ENCODE results near the gene RARS2. TPM values are rescaled to one million over a fixed set of nuclear protein-coding genes. Genes with fewer than 3 reads are reported as not detected.
A peak's percentile ranks its signal among the peaks of the same experiment; 100 is the strongest.
"Not testable (repeated sequence)": the region's sequence is repeated elsewhere in the genome, so short reads cannot be mapped to it uniquely, and the experiment has no call there.

The RARS2 gene
- total RNA-seq, 2 donors from 2014 or later, result 19.0 to 27.9 TPM

DNA sequence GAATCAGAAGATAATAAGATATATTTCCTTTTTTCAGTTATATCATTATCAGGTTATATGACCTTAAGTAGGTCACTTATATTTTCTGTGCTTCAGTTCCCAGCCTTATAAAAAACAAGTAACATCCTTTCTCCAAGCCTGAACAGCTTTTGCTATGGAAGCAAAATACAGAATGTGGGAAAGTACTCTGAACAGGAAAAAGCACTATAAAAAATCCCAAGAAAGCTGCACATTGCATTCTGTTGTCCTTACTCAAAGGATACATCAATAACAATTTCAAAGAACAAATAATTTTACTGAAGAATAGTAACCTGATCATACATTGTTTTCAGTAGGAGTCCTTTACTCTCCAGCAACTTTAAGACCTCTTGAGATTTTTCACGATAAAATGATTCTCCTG is 60.6 kb downstream of the RARS2 start:
- intact Hi-C loops (cut with DNase I), result no loop called here
- no peak for ATAC-seq
- no peak for DNase-seq

DNA sequence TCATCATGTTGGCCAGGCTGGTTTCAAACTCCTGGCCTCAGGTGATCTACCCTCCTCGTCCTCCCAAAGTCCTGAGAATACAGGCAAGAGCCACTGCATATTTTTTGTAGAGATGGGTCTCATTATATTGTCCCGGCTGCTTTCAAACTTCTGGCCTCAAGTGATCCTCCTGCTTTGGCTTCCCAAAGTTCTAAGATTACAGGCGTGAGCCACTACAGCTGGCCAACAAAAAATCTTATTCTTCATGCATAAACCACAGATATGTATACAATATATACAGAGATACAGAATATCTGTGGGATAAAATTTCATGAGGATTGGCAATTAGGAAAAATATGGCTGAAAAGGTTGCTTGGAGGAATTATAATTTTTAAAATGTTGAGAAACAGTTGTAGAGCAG is 67.1 kb downstream of the RARS2 start:
- intact Hi-C loops (cut with DNase I), result no loop called here
- DNase-seq, result no peak
- ATAC-seq, result no peak

DNA sequence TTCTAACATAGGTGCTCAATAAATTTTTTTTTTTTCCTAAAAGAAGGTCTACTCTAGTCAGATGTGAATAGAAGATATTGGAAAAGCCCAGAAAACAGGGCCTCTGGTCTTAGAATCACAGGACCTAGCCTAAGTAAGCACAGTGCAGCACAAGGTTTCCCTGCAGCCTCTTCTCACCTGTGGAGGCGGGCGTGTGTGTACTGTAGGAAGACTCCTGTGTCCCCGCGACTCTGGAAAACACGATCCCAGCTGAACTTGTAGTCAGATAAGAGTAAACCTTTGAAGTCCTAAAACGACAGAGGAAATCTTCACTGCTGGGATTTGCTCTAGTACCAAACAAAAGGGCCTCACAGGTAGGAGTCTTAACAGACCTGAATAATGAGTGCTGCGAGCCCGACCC is 71.3 kb downstream of the RARS2 start:
- intact Hi-C loops (cut with DNase I), result no loop called here
- no peak for ATAC-seq
- no peak for DNase-seq

- DNase-seq (no peak), ATAC-seq (no peak)
- intact Hi-C loops (cut with DNase I), result no loop called here
Measured at GRCh38 chr6:87514831-87515230, 75.0 kb downstream of the RARS2 start.

- ATAC-seq (peak; percentile 58 to 68), DNase-seq (no peak)
- intact Hi-C loops (cut with DNase I), result no loop called here
Measured at GRCh38 chr6:87504441-87504840, 85.3 kb downstream of the RARS2 start.

GRCh38 chr6:87501809-87502572 is 87.8 kb downstream of the RARS2 start:
- intact Hi-C loops (cut with DNase I), result no loop called here
- DNase-seq (no peak), ATAC-seq (no peak)

GRCh38 chr6:87498048-87498447 is 91.7 kb downstream of the RARS2 start:
- ATAC-seq, result no peak
- DNase-seq, result no peak
- intact Hi-C loops (cut with DNase I), result no loop called here

DNA sequence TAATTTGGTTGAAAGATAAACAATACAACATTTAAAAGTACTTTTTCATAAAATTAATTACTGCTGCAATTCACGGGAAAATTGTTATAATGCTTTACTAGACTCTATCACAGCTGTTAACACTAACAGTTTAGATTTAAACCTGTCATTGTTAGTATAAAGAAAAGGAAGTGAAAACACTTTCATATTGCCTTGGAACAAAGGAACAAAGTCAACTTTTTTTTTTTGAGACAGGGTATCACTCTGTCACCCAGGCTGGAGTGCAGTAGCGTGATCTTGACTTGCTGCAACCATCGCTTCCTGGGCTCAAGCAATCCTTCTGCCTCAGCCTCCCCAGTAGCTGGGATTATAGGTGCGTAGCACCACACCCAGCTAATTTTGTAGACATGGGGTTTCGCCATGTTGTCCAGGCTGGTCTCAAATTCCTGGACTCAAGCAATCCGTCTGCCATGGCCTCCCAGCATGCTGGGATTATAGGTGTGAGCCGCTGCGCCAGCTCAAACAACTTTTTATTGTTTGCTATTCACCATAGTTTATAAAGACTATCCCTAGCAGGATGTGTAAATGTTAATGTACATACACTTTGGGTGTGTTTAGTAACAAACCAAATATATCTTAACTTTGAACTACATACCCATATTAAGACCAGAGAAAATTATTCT is 94.9 kb downstream of the RARS2 start:
- ATAC-seq (no peak), DNase-seq (no peak)
- intact Hi-C loops (cut with DNase I), result no loop called here

- ATAC-seq; intact Hi-C loops (cut with DNase I); DNase-seq: not testable (repeated sequence)
Measured at GRCh38 chr6:87489326-87489725, 100.5 kb downstream of the RARS2 start.

DNA sequence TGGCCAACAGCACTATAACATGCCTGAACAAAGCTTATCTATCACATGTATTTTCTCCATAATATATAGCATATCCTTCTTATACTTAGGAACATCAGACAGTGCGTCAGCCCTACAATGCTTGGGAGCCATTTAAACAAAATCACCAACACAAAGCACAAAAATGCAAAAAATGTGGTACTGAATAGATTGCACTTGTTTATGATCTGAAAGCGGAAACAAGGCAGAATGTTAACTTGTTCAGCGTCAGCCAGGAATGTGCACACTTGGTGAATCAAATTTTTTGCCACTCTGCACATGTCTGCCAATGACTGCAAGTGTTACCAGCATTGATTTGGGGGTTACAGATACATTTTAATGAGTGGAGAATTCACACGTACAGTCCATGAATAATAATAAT is 102.2 kb downstream of the RARS2 start:
- intact Hi-C loops (cut with DNase I), result no loop called here
- DNase-seq (no peak), ATAC-seq (no peak)

DNA sequence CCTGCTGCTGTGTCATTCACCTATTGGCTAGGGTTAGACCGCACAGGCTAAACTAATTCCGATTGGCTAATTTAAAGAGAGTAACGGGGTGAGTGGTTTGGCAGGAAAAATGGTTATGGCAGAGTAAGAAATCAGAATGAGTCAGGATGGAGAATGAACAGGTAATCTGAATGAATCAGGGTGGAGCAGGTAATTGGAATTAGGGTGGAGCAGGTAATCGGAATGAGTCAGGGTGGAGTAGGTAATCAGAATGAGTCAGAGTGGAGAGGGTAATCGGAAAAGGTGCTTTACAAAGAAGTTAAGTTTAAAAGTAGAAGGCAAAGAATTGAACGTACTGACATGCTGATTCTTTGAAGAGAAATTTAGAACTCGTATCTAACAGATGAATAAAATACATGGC is 105.3 kb downstream of the RARS2 start:
- intact Hi-C loops (cut with DNase I), result no loop called here
- DNase-seq (no peak), ATAC-seq (no peak)

- ATAC-seq (no peak), DNase-seq (no peak)
- intact Hi-C loops (cut with DNase I), result no loop called here
Measured at GRCh38 chr6:87483929-87484328, 105.9 kb downstream of the RARS2 start.

DNA sequence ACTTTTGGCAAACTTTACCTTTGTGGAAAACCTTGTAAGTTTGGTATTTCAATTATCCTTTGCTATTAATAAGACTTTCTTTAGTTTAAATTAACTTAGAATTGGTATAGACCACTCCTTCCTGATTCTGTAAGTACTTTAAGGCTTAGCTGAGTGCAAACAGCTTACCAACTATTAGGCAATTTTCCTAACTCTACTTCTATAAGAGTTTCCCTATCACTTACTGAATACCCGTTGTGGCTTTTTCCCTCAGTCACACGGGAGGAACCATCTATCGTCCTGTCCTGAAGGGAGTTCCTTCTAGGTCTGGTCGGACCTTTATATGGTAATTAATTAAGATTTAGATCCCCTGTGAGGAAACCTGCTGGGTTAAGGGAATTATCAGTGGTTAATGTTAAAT is 107.4 kb downstream of the RARS2 start:
- no peak for DNase-seq
- intact Hi-C loops (cut with DNase I), result no loop called here
- no peak for ATAC-seq

GRCh38 chr6:87481931-87482330 is 107.9 kb downstream of the RARS2 start:
- ATAC-seq (no peak), DNase-seq (no peak)
- intact Hi-C loops (cut with DNase I), result no loop called here

- ATAC-seq, result peak; percentile 37 to 80
- no peak for DNase-seq
- intact Hi-C loops (cut with DNase I), result loop anchor here in 1 of 2 donors (1.0 kb wide), 1 partner anchor 66 kb away; the partner anchor contains the start of gene CFAP206
Measured at GRCh38 chr6:87473419-87473903, 116.3 kb downstream of the RARS2 start.

DNA sequence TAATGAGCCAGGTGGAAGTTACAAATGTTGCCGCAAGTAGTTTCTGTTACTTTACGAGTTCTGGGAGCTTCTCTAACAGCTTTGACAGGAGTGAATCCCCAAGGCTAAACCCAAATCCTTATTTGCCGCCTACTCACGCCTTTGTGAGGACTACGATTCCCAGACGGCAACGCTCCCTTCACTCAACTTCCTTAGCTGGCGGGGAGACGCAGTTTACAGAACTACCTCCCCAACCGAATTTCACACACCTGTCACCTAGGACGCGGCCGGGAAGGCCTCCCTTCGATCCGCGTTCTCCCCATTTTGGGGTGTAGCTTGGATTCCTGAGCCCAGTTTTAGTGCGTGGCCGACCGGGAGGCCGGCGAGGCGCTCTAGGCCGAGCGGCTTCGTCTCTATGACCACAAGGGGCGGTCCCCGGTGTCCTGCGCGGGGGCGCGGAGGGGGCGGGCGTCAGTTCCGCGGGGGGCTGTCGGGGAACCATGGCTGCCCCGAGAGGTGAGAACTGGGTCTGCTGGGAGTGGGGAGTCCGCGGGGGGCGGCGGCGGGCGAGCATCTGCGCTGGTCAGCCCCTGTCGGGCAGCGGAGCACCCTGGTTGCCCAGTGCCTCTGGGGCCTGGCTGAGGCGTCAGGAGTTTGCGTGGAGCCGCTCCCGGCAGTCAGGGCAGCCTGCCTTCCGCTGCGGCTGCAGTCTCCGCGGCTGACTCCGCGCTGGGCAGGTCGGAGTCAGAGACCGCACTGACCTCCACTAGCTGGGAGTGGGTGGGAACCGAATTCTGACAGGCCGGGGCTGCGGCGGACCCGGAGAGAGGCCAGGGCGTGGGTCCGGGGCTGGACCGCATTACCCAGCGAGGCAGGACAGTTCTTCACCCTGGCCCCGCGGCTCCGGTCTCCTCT is 117.0 kb downstream of the RARS2 start, which contains the start of gene SLC35A1:
Gene SLC35A1, plus strand, starts transcription at position 450 of the 894 bp plus-strand sequence. Its CDS starts 30 bp downstream, at position 480.
- DNase-seq (peak; percentile 90), ATAC-seq (peak; percentile 98 to 99)
- intact Hi-C loops (cut with DNase I), result loop anchor here in 1 of 2 donors (1.0 kb wide), 1 partner anchor 65 kb away; the partner anchor contains the start of gene CFAP206

GRCh38 chr6:87465051-87465450 is 124.7 kb downstream of the RARS2 start:
- DNase-seq (no peak), ATAC-seq (no peak)
- intact Hi-C loops (cut with DNase I), result no loop called here

Measured in left cardiac atrium (tissue), 4 donors.